Measurements from ENCODE around the gene GNG8.

Gene GNG8

GRCh38 chr19:46618670-46619231 is 17.3 kb downstream of the GNG8 start:
- no peak for DNase-seq (ENCODE audit: low read depth)

DNA sequence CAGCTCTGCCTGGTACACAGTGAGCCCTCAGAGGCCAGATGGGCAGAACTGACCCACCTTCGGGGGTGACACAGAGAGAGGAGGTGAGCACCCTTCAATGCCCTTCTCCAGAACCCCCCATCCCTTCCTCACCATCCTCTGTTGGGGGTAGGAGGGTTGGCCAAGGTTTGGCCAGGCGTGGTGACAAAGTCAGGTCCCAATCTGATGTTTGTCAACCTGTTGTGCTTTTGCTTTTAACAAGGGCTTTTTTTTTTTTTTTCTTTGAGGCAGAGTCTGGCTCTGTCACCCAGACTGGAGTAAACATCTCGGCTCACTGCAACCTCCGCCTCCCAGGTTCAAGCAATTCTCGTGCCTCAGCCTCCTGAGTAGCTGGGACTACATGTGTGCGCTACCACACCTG is 18.4 kb downstream of the GNG8 start:
- no peak for DNase-seq (ENCODE audit: low read depth)

- peak; percentile 66 for DNase-seq (ENCODE audit: low read depth)
Measured at GRCh38 chr19:46616631-46617322, 19.2 kb downstream of the GNG8 start.

- no peak for DNase-seq (ENCODE audit: low read depth)
Measured at GRCh38 chr19:46615966-46616365, 20.0 kb downstream of the GNG8 start.

- DNase-seq (ENCODE audit: low read depth), result peak; percentile 76
Measured at GRCh38 chr19:46614114-46614722, 21.8 kb downstream of the GNG8 start.

- no peak for DNase-seq (ENCODE audit: low read depth)
Measured at GRCh38 chr19:46613525-46613924, 22.5 kb downstream of the GNG8 start.

- no peak for DNase-seq (ENCODE audit: low read depth)
Measured at GRCh38 chr19:46611776-46612175, 24.2 kb downstream of the GNG8 start.

GRCh38 chr19:46610851-46611770 is 24.9 kb downstream of the GNG8 start:
- DNase-seq (ENCODE audit: low read depth), result no peak

DNA sequence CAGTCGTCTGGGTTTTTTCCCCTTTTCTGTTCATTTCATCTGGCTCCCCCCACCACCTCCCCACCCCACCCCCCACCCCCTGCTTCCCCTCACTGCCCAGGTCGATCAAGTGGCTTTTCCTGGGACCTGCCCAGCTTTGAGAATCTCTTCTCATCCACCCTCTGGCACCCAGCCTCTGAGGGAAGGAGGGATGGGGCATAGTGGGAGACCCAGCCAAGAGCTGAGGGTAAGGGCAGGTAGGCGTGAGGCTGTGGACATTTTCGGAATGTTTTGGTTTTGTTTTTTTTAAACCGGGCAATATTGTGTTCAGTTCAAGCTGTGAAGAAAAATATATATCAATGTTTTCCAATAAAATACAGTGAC is 25.6 kb downstream of the GNG8 start:
- DNase-seq (ENCODE audit: low read depth), result no peak

DNA sequence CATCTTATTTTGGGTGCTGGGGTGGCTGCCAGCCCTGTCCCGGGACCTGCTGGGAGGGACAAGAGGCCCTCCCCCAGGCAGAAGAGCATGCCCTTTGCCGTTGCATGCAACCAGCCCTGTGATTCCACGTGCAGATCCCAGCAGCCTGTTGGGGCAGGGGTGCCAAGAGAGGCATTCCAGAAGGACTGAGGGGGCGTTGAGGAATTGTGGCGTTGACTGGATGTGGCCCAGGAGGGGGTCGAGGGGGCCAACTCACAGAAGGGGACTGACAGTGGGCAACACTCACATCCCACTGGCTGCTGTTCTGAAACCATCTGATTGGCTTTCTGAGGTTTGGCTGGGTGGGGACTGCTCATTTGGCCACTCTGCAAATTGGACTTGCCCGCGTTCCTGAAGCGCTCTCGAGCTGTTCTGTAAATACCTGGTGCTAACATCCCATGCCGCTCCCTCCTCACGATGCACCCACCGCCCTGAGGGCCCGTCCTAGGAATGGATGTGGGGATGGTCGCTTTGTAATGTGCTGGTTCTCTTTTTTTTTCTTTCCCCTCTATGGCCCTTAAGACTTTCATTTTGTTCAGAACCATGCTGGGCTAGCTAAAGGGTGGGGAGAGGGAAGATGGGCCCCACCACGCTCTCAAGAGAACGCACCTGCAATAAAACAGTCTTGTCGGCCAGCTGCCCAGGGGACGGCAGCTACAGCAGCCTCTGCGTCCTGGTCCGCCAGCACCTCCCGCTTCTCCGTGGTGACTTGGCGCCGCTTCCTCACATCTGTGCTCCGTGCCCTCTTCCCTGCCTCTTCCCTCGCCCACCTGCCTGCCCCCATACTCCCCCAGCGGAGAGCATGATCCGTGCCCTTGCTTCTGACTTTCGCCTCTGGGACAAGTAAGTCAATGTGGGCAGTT is 26.2 kb downstream of the GNG8 start:
- no peak for DNase-seq (ENCODE audit: low read depth)

GRCh38 chr19:46608581-46609345 is 27.2 kb downstream of the GNG8 start:
- no peak for DNase-seq (ENCODE audit: low read depth)

GRCh38 chr19:46608178-46608577 is 27.8 kb downstream of the GNG8 start:
- DNase-seq (ENCODE audit: low read depth), result no peak

DNA sequence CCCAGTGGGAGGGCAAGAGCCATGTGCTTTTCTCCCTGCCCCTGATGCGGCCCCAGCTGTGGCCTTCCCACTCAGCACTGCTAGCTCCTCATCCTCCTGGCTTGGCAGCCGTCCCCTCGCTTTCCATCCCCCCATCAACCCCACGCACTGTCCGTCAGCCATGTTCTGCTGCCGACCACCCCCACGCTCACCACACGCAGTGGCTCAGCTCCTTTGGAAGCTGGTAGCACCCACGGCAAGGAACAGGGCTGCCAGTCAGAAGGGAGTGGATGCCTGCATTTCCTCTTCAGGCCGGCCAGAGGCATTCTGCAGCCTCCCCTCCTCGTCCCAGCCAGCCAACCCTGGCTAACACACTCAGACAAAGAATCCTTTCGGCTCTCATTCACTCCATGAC is 28.6 kb downstream of the GNG8 start:
- no peak for DNase-seq (ENCODE audit: low read depth)

DNA sequence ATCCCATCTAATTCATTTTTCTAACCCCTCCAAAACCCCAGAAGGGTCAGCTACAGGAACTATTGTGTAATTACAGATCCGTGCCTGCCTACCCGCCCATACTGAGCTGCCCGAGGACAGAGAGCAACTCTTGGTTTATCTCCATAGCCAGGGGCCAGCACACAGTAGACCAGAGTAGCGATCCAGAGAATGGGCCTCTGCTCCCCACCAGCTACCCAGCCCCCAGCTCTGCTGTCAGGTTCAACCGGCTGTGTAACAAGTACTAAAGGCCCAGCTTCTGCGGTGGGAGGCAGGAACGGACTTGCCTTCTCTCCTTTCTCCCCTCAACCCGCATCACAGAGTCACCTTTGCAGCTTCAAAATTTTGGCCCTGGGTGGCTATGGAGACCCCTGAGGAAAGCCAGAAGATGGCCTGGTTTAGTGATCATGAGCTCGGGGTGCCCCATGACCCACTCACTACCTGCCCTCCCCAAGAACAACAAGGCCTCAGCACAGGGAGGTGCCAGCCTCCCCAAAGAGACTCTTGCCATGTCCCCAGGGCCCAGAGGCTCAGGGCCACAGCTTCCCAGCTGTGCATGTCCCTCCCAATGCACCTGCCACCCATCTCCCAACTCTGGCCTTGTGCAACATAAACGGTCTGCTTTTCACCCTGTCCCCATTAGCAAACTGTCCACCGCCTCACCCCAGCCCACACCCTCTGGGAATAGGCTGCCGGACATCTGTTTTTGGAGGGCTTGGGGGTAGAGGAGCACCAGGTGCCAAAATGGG is 29.1 kb downstream of the GNG8 start:
- no peak for DNase-seq (ENCODE audit: low read depth)

DNA sequence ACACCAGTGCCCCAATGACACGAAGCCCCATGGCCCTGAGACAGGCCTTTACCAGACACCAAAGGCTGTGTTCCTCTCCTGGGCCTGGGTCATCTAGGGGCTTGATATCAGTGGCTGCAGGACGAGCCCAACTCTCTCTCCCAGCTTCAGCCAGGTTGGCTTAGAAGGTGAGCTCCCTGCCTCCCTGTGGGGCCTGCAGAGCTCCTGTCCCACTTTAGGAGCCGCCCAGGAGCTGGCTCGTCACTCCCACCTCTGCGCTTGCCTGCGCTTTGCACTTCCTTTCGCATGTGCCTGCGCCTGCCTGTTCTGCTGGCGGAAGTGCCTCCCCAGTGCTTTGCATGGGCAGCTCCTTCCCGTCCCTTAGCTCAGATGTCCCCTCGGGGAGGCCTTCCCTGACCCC is 30.0 kb downstream of the GNG8 start:
- DNase-seq (ENCODE audit: low read depth), result no peak

DNA sequence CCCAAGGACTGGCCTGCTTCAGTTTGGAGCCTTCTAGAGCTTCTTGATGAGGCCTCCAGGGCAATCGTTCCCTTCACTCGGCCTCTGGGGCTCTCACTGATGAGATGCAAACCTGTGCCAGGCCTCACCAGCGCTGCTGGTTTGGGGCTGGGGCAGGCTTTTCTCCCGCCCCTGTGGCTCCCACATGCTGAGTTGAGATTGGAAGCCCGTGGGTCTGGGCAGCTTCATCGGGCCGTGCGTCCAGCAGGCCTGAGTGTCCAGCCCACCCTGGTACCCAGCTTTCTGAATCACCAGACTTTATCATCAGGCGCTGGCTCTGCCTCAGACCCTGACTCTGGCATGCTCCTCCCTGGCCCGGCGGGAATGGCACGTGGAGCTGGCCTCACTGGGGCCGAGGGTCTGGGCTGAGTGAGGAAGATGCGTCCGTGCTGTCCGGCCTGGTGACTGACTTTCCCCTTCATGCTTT is 30.6 kb downstream of the GNG8 start:
- no peak for DNase-seq (ENCODE audit: low read depth)

- DNase-seq (ENCODE audit: low read depth), result no peak
Measured at GRCh38 chr19:46604781-46605355, 31.1 kb downstream of the GNG8 start.

DNA sequence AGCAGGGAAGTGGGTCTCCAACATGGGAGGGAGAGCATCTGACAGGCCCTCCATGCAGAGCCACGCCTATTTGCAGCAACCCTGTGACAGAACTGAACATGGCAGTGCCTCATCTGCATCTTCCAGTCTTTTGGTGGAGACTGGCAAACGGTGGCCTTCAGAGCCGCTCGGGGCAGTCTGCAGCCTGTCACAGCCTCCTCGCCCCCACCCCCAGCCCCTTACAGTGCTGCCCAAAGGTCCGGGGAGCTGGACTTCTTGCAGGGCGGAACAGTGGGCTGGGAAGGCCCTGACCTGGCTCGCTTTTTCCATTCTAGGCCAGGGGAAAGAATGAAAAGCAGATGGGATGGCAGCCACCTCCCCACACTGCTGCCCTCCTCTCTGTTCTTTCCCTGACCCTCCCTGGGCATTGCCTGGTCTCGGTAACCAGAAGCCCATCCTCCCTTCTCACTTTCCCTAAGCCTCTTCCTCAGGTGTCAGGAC is 32.2 kb downstream of the GNG8 start:
- DNase-seq (ENCODE audit: low read depth), result no peak

DNA sequence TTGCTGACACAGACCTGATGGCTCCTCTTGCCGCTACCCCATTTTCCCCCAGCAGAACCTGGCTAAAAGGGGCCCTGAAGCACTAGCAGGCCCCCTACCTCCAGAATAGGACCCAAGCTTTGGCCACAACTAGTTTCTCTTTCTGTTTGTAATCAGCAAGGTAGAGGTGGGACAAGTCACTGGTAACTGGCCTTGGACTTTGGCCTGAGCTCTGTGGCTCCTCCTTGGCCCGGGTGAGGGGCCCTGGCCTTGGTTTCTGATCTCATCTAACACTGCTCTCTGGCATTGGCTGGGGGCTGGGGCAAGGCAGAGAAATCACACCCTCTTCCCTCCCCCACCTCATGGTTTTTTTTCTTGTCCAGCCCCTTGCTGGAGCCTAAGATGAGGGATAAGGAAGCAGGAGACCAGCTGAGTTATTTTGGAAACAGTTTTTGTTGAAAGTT is 32.8 kb downstream of the GNG8 start:
- no peak for DNase-seq (ENCODE audit: low read depth)

Measured in activated T-cell treated with anti-CD3 and anti-CD28 coated beads for 48 hours (primary cell).